ENCODE data around the gene SH3D19. TPM values are rescaled to one million over a fixed set of nuclear protein-coding genes. Genes with fewer than 3 reads are reported as not detected.

SH3D19 gene
- total and polyA plus RNA-seq, 4 donors: 22.1 to 69.2 (median 50.8) TPM

- no peak overlapping the region for H3K4me3 ChIP-seq
- H3K4me1 ChIP-seq (ENCODE audit: control insufficient read depth in 5 of 5, insufficient read depth in 5 of 5, low read length in 5 of 5): peaks cover 4 to 24% (median 10%) of the 10 kb centered on the region in 5 donors
- 89 to 96% methylated on average over 7 of the region's 7 CpGs for WGBS, 2 donors
- TF ChIP-seq, protein P1, sequence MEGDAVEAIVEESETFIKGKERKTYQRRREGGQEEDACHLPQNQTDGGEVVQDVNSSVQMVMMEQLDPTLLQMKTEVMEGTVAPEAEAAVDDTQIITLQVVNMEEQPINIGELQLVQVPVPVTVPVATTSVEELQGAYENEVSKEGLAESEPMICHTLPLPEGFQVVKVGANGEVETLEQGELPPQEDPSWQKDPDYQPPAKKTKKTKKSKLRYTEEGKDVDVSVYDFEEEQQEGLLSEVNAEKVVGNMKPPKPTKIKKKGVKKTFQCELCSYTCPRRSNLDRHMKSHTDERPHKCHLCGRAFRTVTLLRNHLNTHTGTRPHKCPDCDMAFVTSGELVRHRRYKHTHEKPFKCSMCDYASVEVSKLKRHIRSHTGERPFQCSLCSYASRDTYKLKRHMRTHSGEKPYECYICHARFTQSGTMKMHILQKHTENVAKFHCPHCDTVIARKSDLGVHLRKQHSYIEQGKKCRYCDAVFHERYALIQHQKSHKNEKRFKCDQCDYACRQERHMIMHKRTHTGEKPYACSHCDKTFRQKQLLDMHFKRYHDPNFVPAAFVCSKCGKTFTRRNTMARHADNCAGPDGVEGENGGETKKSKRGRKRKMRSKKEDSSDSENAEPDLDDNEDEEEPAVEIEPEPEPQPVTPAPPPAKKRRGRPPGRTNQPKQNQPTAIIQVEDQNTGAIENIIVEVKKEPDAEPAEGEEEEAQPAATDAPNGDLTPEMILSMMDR (IDR thresholded peaks at IDR 0.05; ENCODE audit: control extremely low read depth, extremely low read depth): no peak
- no peaks in the 10 kb centered on the region for H3K27me3 ChIP-seq (ENCODE audit: control insufficient read depth in 3 of 3, insufficient read depth in 3 of 3, low read length in 2 of 3)
- no peak overlapping the region for H3K27ac ChIP-seq (ENCODE audit: low read depth in 1 of 2, low read length in 1 of 2)
- H3K9me3 ChIP-seq (ENCODE audit: control insufficient read depth in 4 of 4, insufficient read depth in 3 of 4, low read length in 3 of 4): peaks cover 0 to 1% (median 0%) of the 10 kb centered on the region in 4 donors
- H3K36me3 ChIP-seq (ENCODE audit: control insufficient read depth in 4 of 4, insufficient read depth in 4 of 4, low read length in 4 of 4): no peaks in the 10 kb centered on the region
- ATAC-seq (ENCODE audit: insufficient read depth, low FRiP score) (no peak), DNase-seq (no peak)
- no peak overlapping the region for H3K9ac ChIP-seq (ENCODE audit: insufficient read depth in 1 of 2, low read length in 2 of 2)
These were observed 93.3 kb downstream of the SH3D19 start for GRCh38 chr4:151231915-151232595.

GRCh38 chr4:151228189-151229119, 97.0 kb downstream of the SH3D19 start:
- DNase-seq (peak; percentile 38 to 97 (median 96)), ATAC-seq (ENCODE audit: insufficient read depth, low FRiP score) (peak; percentile 25)
- H3K9ac ChIP-seq (ENCODE audit: insufficient read depth in 1 of 2, low read length in 2 of 2): no peak overlapping the region
- WGBS, 2 donors: 71 to 81% methylated on average over 6 of the region's 6 CpGs
- peaks cover 2 to 41% (median 11%) of the 10 kb centered on the region in 5 donors for H3K4me1 ChIP-seq (ENCODE audit: control insufficient read depth in 5 of 5, insufficient read depth in 5 of 5, low read length in 5 of 5)
- no peak overlapping the region for H3K27ac ChIP-seq (ENCODE audit: low read depth in 1 of 2, low read length in 1 of 2)
- H3K4me3 ChIP-seq: no peak overlapping the region
- H3K27me3 ChIP-seq (ENCODE audit: control insufficient read depth in 3 of 3, insufficient read depth in 3 of 3, low read length in 2 of 3): no peaks in the 10 kb centered on the region
- TF ChIP-seq, protein P1 (IDR thresholded peaks at IDR 0.05; ENCODE audit: control extremely low read depth, extremely low read depth): no peak
- H3K9me3 ChIP-seq (ENCODE audit: control insufficient read depth in 4 of 4, insufficient read depth in 3 of 4, low read length in 3 of 4): no peaks in the 10 kb centered on the region
- H3K36me3 ChIP-seq (ENCODE audit: control insufficient read depth in 4 of 4, insufficient read depth in 4 of 4, low read length in 4 of 4): no peaks in the 10 kb centered on the region

DNA sequence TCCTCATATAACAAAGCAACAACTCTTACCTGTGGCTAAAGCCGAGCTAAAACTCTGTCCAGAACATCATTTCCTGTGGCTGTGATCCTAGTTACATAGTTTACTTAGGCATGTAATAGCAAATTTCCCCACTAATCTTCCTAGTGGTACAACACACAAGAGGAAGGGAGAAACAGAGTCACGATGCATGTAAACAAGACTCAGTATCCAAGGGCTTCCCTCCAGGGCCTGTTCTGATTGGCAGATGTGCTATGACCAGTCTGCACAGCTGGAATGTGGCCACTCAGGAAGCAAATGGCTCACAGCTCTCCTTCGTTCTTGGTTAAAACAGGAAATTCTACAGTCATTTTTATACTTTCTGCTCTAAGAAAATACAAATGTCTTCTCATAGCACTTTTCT, 97.7 kb downstream of the SH3D19 start:
- no peaks in the 10 kb centered on the region for H3K9me3 ChIP-seq (ENCODE audit: control insufficient read depth in 4 of 4, insufficient read depth in 3 of 4, low read length in 3 of 4)
- peaks cover under 1 to 44% (median 8%) of the 10 kb centered on the region in 5 donors for H3K4me1 ChIP-seq (ENCODE audit: control insufficient read depth in 5 of 5, insufficient read depth in 5 of 5, low read length in 5 of 5)
- TF ChIP-seq, protein P1 (IDR thresholded peaks at IDR 0.05; ENCODE audit: control extremely low read depth, extremely low read depth): no peak
- ATAC-seq (ENCODE audit: insufficient read depth, low FRiP score) (no peak), DNase-seq (peak; percentile 83 to 89 (median 84))
- 22 to 34% methylated on average over 3 of the region's 3 CpGs for WGBS, 2 donors
- H3K27ac ChIP-seq (ENCODE audit: low read depth in 1 of 2, low read length in 1 of 2): peak overlapping the region in 1 of 2 donors; percentile 13
- H3K4me3 ChIP-seq: no peak overlapping the region
- no peaks in the 10 kb centered on the region for H3K36me3 ChIP-seq (ENCODE audit: control insufficient read depth in 4 of 4, insufficient read depth in 4 of 4, low read length in 4 of 4)
- H3K27me3 ChIP-seq (ENCODE audit: control insufficient read depth in 3 of 3, insufficient read depth in 3 of 3, low read length in 2 of 3): no peaks in the 10 kb centered on the region
- H3K9ac ChIP-seq (ENCODE audit: insufficient read depth in 1 of 2, low read length in 2 of 2): peak overlapping the region in 1 of 2 donors; percentile 97

Measured in lung (tissue), 12 donors.